D341Med (cell line): ENCODE measurements around the gene SACS.

ENCODE experiments used
- DNase-seq: peaks from one replicate; pipeline ENCODE4 v3.0.0; 2012; ENCODE audit warnings: low spot score

Gene SACS

GRCh38 chr13:23433171-23434153, at the start of gene SACS:
Gene SACS (minus strand): TSS chr13:23433702. CDS start chr13:23411239, 22,463 bp downstream.
- peak; percentile 84 for DNase-seq

- DNase-seq: no peak
Measured at GRCh38 chr13:23480324-23480723, 46.8 kb upstream of the SACS start.

- DNase-seq: no peak
Measured at GRCh38 chr13:23477101-23477500, 43.6 kb upstream of the SACS start.

- DNase-seq: no peak
Measured at GRCh38 chr13:23473221-23473620, 39.7 kb upstream of the SACS start.

- DNase-seq: no peak
Measured at GRCh38 chr13:23472189-23472588, 38.7 kb upstream of the SACS start.

GRCh38 chr13:23470790-23471614, 37.5 kb upstream of the SACS start:
- no peak for DNase-seq

- DNase-seq: no peak
Measured at GRCh38 chr13:23469951-23470421, 36.5 kb upstream of the SACS start.

GRCh38 chr13:23468811-23469210, 35.3 kb upstream of the SACS start:
- DNase-seq: no peak

- no peak for DNase-seq
Measured at GRCh38 chr13:23467932-23468278, 34.4 kb upstream of the SACS start.

- no peak for DNase-seq
Measured at GRCh38 chr13:23467048-23467931, 33.8 kb upstream of the SACS start.

GRCh38 chr13:23466144-23467002, 32.9 kb upstream of the SACS start:
- DNase-seq: peak; percentile 90

- DNase-seq: no peak
Measured at GRCh38 chr13:23463661-23464060, 30.2 kb upstream of the SACS start.

- no peak for DNase-seq
Measured at GRCh38 chr13:23462815-23463559, 29.5 kb upstream of the SACS start.

- DNase-seq: no peak
Measured at GRCh38 chr13:23461544-23461943, 28.0 kb upstream of the SACS start.

- no peak for DNase-seq
Measured at GRCh38 chr13:23460921-23461320, 27.4 kb upstream of the SACS start.

GRCh38 chr13:23460309-23460708, 26.8 kb upstream of the SACS start:
- DNase-seq: no peak

GRCh38 chr13:23458989-23459388, 25.5 kb upstream of the SACS start:
- no peak for DNase-seq

- no peak for DNase-seq
Measured at GRCh38 chr13:23456437-23457210, 23.1 kb upstream of the SACS start.
